Gastroesophageal sphincter (tissue), 4 donors: ENCODE measurements around the gene ZNF580. TPM values are rescaled to one million over a fixed set of nuclear protein-coding genes. Genes with fewer than 3 reads are reported as not detected.

Source experiments
- ATAC-seq: fragments of 150-250 bp; one replicate; pipeline ENCODE4 v1.9.1; 2016; ENCODE audit warnings: mild to moderate bottlenecking, moderate library complexity
- H3K27ac ChIP-seq, 4 donors: fragments of 200-600 bp; sonication (generic) in 3 of 4; 1 replicate in 3 of 4; 2 replicates in 1 of 4; pipeline ENCODE4 v1.5.1; 2016 to 2019
- H3K27me3 ChIP-seq: fragments of 200-600 bp; sonication (generic); one replicate; pipeline ENCODE4 v1.5.1; 2019
- H3K36me3 ChIP-seq, 2 donors: fragments of 200-600 bp; sonication (generic); one replicate each; pipeline ENCODE4 v1.5.1; 2019; ENCODE audit warnings: control low read depth in 1 of 2
- H3K4me1 ChIP-seq, 3 donors: fragments of 200-600 bp; sonication (generic); 1 replicate in 2 of 3; 2 replicates in 1 of 3; pipeline ENCODE4 v1.5.1; 2016 to 2019; ENCODE audit warnings: control low read depth in 2 of 3
- H3K4me3 ChIP-seq, 2 donors: fragments of 200-600 bp; sonication (generic); one replicate each; pipeline ENCODE4 v1.5.1; 2019; ENCODE audit warnings: mild to moderate bottlenecking in 1 of 2, moderate library complexity in 1 of 2
- H3K9me3 ChIP-seq, 3 donors: fragments of 200-600 bp; sonication (generic); one replicate each; pipeline ENCODE4 v1.5.1; 2017 to 2019; ENCODE audit warnings: control low read depth in 2 of 3
- CTCF ChIP-seq, 4 experiments: fragments of 200-600 bp in 2 of 4; fragments of 450-650 bp in 2 of 4; sonication (generic) in 1 of 4; IDR thresholded peaks; one replicate each; pipeline ENCODE4 v1.5.1; 2017 to 2019; ENCODE audit warnings: antibody characterized with exemption in 4 of 4, mild to moderate bottlenecking in 2 of 4, moderate library complexity in 2 of 4
- EP300 ChIP-seq: sonication (generic); formaldehyde crosslinking; IDR thresholded peaks from one replicate; pipeline ENCODE4 v1.6.1; 2017; ENCODE audit warnings: antibody characterized with exemption, mild to moderate bottlenecking
- POLR2A ChIP-seq, 2 donors: fragments of 450-650 bp; IDR thresholded peaks; one replicate each; pipeline ENCODE4 v1.6.1; 2017; ENCODE audit warnings: antibody characterized with exemption in 2 of 2, mild to moderate bottlenecking in 2 of 2, moderate library complexity in 1 of 2
- POLR2AphosphoS5 ChIP-seq: sonication (generic); formaldehyde crosslinking; IDR thresholded peaks from one replicate; pipeline ENCODE4 v1.6.1; 2017; ENCODE audit warnings: antibody characterized with exemption
- WGBS, 2 donors: methylation state at CpG; one replicate each; pipeline ENCODE4 v1.1.5; 2018; ENCODE audit warnings: low coverage in 1 of 2; 5-methylcytosine and 5-hydroxymethylcytosine counted together
- total RNA-seq, 4 donors: library from RNA; depleted of rRNA; stranded (reverse); fragments of >200 nt; gene quantifications; one replicate each; pipeline ENCODE4 v1.1.0, GENCODE V29; 2016

Gene ZNF580
- total RNA-seq, 4 donors from 2014 or later, result 28.9 to 44.1 (median 35.2) TPM

- Histone ChIP-seq H3K4me1 (peaks cover 0 to 63% (median 46%) of the 10 kb centered on the region in 3 donors), H3K9me3 (no peaks in the 10 kb centered on the region), H3K27me3 (no peaks in the 10 kb centered on the region), H3K4me3 (peak overlapping the region; percentile 71 to 97), H3K36me3 (peaks cover 0 to 32% of the 10 kb centered on the region in 2 donors), H3K27ac (peak overlapping the region; percentile 71 to 99 (median 98))
- ATAC-seq, result peak; percentile 81
- 0% methylated on average over 23 of the region's 52 CpGs; no CpG with 5 or more reads in 1 of the 2 donors for WGBS, 2 donors
- TF ChIP-seq POLR2AphosphoS5 (no peak), POLR2A (IDR thresholded peaks at IDR 0.05) (no peak), CTCF (IDR thresholded peaks at IDR 0.05) (no peak), EP300 (no peak)
Observed at GRCh38 chr19:55654323-55654867, 13.6 kb downstream of the ZNF580 start.

GRCh38 chr19:55654868-55655647 lies 14.3 kb downstream of the ZNF580 start, which contains the start of gene U2AF2:
Gene U2AF2, plus strand, starts transcription at chr19:55655035. Its CDS starts 70 bp downstream, at chr19:55655105.
- peaks cover 0 to 63% (median 48%) of the 10 kb centered on the region in 3 donors for H3K4me1 ChIP-seq
- H3K27ac ChIP-seq, result peak within 1 kb of the TSS; percentile 85 to 99 (median 98)
- no peaks in the 10 kb centered on the region for H3K27me3 ChIP-seq
- peaks cover 0 to 39% of the 10 kb centered on the region in 2 donors for H3K36me3 ChIP-seq
- TF ChIP-seq POLR2A (IDR thresholded peaks at IDR 0.05), result peak; percentile 45 to 57
- no peak for TF ChIP-seq EP300
- peak; percentile 66 for TF ChIP-seq POLR2AphosphoS5
- TF ChIP-seq CTCF (IDR thresholded peaks at IDR 0.05), result peak in 2 of 4 experiments; percentile 6 to 16
- no peaks in the 10 kb centered on the region for H3K9me3 ChIP-seq
- WGBS, 2 donors, result 0% methylated on average over 7 to 16 of the region's 95 CpGs
- ATAC-seq, result peak; percentile 54
- peak within 1 kb of the TSS; percentile 71 to 97 for H3K4me3 ChIP-seq

- Histone ChIP-seq H3K36me3 (peaks cover 0 to 42% of the 10 kb centered on the region in 2 donors), H3K9me3 (no peaks in the 10 kb centered on the region), H3K4me3 (peak overlapping the region; percentile 71 to 97), H3K27ac (peak overlapping the region in 3 of 4 donors; percentile 97 to 99 (median 98)), H3K4me1 (peaks cover 0 to 66% (median 48%) of the 10 kb centered on the region in 3 donors), H3K27me3 (no peaks in the 10 kb centered on the region)
- no peak for TF ChIP-seq POLR2AphosphoS5
- no peak for TF ChIP-seq CTCF (IDR thresholded peaks at IDR 0.05)
- TF ChIP-seq POLR2A (IDR thresholded peaks at IDR 0.05), result no peak
- TF ChIP-seq EP300, result no peak
- 0% methylated on average over 1 to 14 of the region's 19 CpGs for WGBS, 2 donors
- ATAC-seq, result no peak
Observed at GRCh38 chr19:55655648-55656040, 14.8 kb downstream of the ZNF580 start.

GRCh38 chr19:55656552-55656951 lies 15.8 kb downstream of the ZNF580 start:
- Histone ChIP-seq H3K9me3 (no peaks in the 10 kb centered on the region), H3K4me1 (peaks cover 0 to 70% (median 48%) of the 10 kb centered on the region in 3 donors), H3K27ac (no peak overlapping the region), H3K36me3 (peaks cover 0 to 42% of the 10 kb centered on the region in 2 donors), H3K4me3 (peak overlapping the region in 1 of 2 donors; percentile 97), H3K27me3 (no peaks in the 10 kb centered on the region)
- 45 to 50% methylated on average over 7 of the region's 7 CpGs for WGBS, 2 donors
- no peak for TF ChIP-seq CTCF (IDR thresholded peaks at IDR 0.05)
- ATAC-seq, result no peak
